Ramos (cell line): ENCODE results near the gene PAQR7.

Experiments used
- in situ Hi-C: fragments of 300-500 bp; cut with MboI; formaldehyde crosslinking; loops from one replicate; pipeline ENCODE4 v1.14.3; 2022; ENCODE audit warnings: low sequenced_read_pairs; ENCODE audit not compliant: unreplicated experiment

The PAQR7 gene

DNA sequence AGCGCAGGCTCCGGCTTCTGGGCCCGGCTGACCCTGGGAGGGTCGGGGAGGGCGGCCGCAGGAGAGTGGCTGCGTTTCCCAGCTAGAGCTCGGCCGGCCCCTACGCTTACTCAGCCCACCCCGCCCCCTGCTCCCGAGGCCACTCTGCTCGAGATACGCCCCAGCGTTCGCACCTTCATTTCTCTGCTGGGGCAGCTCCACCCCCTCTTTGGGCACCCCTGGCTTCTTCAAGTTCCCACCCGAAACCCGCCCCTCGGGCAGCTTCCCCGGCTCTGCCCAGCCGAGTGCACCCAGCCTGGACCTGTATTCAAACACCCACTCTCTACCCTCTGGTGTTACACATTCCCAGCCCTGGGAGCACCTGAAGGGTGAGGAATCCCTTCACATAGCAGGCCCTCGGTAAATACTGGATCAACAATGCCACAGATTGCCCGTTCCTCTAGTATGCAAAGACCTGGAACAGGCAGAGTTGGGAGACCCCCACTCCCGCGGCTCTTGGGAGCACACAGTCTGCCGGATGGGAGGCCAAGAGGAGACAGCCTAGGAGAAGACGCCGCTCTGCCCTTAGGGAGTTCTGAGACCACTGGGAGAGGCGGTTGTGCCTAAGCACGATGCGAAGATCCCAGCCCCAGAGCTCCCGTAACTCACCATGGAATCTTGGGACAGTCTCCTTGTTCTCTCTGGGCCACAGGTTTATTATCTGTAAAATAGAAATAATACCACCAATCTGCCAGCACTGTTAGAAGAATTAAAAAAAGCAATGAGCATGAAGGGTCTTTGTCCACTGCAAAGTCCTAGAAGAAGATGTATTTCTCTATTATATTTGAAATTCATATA, 566 bp upstream of the PAQR7 start:
- in situ Hi-C loops: no loop called here

DNA sequence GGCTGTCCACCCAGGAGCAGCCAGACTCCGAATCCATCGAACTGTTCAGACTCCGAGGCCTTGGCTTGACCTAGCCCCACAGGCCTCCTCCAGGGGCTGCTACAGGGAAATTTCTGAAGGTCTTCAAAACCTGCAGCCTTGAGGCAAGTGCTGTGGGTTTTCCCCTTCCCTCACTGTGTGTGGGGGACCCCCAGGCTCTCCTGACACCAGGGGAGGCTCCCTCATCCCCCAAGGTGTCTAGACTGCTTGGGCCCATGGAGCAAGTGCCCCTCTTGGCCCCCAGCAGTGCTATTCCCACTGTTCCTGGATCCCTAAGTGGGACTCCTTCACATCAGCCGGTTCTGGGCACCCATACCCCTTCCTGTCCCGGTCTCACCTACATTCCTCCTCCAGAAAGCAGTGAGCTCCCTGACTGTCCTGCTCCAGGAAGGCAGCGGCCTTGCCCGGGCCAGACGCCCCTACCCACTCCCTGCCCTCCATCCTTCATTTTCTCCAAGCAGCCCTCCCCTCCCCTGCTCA, 814 bp downstream of the PAQR7 start:
- in situ Hi-C loops: no loop called here

DNA sequence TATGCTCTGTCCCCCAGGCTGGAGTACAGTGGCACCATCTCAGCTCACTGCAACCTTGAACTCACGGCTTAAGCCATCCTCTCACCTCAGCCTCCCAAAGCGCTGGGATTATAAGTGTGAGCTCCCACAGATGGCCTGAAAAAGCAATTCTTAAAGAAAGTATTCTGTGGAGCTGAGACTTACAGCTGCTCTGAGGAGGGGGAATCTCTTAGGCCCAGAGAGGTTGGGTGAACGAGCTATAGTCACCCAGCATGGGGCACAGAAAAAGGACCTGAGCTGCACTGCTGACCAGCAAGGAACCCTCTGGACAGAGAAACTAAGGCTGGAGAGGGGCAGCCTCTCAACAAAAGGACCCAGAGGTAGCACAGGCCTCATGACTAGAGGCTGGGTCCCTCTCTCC, 1.3 kb downstream of the PAQR7 start:
- in situ Hi-C loops: no loop called here

DNA sequence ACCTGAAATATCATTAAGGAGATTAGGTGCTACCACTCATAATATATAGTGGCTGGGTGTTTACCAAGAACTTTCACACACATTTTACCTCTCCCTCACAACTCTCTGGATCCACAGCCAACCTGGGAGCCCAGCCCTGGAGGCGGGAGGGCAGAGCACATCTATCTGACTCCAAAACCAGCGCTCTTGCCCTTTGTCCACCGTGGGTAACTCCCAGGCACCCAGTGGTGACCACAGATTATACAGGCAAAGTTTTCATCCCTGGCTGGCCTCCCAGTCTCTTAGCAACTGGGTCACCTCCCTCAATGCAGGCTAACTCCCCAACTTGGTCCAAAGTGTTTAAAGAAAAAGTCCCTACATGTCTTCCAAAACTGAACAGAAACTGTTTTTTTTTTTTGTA, 2.4 kb downstream of the PAQR7 start:
- in situ Hi-C loops: no loop called here

DNA sequence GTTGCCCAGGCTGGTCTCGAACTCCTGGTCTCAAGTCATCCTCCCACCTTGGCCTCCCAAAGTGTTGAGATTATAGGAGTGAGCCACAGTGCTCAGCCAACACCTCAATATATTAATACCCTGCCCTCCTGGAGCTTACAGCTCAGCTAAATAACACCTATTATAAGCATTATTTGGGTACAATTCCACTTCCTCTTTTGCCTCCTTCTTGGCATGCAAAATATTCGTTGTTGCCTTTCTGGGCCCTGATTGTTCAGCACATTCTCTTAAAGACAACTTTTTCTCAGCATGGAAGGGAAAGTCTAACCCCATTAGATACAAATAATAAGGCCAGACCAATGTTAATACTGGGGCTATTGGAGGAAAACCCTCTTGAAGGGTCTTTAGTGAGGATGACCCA, 2.8 kb downstream of the PAQR7 start:
- in situ Hi-C loops: no loop called here

DNA sequence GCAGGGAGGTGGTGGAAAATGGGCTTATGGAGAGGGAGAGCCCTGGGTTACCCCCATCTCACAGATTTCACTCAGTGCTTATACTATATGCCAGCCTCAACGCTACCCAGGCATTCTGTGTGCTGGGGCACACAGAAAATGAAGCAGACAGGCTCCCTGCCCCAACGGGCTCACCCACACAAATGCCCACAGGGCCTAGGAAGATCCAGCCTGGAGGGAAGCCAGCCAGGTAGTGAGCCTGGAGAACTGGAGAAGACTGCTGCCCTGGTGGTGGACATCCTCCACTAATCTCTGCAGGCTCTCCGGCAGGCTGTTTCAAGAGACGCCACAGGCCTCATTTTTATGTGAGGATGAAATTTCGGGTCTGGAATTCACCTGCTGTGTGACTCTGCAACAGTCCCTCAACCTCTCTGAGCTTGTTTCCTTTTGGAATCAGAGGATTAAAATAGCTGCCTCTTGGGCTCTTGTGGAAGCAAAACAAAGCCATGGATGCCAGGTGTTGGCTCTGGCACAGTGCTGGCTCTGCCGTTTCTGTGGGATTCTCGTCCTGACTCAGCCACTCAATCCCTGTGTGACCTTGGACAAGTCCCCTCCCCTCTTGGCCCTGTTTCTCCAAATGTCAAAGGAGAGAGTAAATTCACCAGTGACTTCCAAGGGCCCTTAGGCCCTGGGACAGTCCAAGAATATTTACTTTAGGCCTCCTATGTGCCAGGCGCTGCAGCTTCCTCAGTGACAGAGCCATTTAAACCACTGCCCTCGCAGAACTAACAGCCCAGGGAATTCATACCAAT, 3.6 kb downstream of the PAQR7 start:
- in situ Hi-C loops: no loop called here

DNA sequence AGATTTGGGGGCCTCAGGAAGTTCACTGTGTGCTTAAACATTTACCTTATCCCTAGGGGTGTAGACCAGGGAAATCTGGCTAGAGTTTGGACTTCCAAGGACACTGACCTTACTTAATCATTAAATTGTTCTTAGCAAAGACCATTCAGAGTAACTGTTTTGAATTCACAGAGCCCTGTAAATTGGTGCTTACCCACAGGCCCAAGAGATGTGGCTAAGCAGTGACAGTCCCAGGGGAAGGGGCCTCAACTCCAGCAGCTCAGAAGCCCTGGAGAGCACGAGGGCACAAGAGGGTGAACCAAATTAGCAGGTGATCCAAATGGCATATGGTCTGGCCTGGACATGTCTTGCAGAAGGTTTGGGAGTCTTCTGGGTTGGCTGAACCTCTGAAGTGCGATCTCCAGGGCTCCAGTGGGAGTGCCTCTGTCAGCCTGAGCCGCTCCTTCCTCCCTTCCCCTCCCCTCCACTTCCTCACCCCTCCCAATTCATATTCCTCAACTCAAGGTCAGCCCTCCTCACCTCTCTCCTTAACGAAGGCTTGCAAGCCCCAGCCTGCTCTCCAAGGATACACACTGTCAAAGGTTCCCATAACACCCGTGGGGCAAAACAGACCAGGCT, 4.3 kb downstream of the PAQR7 start:
- in situ Hi-C loops: no loop called here

DNA sequence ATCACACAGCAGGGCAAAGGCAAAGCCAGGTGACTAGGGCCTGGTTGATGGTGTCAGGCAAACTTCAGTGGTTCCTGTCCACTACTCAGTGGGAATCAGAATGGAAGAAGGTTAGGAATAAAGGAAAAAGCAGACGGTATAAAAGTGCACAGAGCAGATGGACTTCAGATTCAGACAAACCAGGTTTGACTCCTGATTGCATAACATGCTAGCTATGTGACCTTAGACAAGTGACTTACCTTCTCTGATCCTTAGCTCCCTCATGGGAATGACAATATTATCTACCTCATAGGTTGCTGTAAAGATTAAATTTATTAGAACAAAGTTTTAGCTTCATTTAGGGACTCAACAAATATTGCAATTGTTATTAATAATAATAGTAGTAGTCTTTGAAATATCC, 4.9 kb downstream of the PAQR7 start:
- in situ Hi-C loops: no loop called here

DNA sequence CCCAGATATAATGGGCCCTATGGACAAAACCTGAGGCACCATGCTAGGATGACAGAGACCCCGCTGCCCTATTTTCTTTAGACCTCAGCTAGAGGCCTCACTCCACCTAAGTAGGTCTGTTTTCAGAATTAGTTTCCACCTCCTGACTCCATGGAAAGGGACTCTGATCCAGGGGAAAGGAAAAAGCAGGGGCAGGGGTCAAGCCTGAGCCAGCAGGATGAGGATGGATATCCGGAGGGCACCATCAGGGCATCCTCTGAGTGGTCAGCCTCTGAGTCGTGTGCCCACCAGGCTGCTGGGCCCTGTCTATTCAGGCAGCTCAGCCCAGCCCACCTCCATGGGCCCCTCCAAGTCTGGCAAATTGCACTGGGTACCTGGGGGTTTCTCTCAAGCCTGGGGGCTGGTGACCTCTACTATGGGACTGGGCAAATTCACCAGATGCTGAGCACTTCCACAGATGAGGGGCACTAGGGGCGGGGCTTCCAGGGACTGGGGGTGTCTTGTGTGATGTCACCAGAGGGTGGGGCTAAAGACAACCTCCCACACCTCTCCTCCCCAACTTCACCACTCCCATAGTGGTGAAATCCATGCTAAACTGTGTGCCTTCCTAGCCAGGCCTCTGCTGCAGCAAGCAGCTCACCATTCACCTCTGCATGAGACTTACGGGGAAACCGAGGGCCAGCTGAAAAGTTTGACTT, 5.5 kb downstream of the PAQR7 start:
- in situ Hi-C loops: no loop called here

DNA sequence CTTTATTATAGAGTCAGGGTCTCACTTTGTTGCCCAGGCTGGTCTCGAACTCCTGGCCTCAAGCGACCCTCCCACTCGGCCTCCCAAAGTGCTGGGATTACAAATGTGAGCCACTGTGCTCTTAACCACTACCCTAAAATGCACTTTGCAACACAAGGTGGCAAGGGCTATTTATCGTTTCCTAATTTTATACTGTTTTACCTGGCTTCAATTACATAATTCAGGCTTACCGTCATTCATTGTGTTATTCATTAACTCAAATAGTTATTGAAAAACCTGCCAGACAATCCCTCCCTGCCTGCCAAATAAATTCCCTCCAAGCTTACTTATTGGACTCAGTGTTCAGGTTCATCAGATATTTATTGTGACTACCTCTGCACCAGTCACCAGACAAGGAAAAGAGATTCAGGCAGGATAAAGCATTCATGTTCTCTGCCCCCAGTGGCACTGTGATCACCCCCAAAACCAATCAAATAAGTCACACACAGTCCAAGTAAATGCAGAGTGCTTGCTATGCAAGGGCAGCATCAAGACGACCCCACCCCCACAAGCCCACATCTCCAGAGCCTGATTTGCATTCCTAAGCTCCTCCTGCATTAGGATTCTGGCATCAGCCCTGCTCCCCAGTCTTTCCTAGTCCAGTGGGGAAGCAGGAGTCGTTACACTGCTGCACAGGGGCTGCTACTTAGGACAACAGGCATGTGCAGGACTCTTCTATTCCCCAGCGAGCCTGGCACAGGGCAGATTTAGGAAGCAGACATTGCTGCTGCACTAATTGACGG, 8.1 kb downstream of the PAQR7 start:
- in situ Hi-C loops: no loop called here

DNA sequence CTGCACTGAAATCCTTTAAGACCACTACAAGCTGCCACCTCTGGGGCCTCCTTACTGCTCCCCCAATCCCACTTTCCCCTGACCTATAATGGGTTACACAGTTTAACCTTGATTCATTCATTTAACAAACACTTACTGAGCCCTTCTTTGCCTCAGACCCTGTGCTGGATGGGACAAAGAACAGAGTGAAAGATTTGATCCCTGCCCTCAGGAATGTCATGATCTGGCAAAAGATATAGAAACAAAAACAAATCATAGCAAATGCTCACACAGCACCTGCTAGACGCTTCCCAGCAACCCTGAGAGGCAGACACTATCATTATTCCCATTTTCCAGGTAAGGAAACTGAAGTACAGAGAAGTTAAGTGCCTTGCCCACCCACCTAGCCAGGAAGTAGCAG, 9.2 kb downstream of the PAQR7 start:
- in situ Hi-C loops: no loop called here

DNA sequence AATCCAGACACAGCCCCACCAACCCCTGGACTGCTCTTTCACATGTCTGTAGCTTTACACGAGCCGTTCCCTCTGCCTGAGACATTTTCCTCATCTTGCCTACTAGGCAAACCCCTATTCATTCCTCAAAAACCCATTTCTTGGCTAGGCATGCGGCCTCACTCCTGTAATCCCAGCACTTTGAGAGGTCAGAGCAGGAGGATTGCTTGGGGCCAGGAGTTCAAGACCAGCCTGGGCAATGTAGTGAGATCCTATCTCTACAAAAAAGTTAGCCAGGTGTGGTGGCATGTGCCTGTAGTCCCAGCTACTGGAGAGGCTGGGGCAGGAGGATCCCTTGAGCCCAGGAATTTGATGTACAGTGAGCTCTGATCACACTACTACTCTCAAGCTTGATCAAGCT, 11.1 kb downstream of the PAQR7 start:
- in situ Hi-C loops: no loop called here

DNA sequence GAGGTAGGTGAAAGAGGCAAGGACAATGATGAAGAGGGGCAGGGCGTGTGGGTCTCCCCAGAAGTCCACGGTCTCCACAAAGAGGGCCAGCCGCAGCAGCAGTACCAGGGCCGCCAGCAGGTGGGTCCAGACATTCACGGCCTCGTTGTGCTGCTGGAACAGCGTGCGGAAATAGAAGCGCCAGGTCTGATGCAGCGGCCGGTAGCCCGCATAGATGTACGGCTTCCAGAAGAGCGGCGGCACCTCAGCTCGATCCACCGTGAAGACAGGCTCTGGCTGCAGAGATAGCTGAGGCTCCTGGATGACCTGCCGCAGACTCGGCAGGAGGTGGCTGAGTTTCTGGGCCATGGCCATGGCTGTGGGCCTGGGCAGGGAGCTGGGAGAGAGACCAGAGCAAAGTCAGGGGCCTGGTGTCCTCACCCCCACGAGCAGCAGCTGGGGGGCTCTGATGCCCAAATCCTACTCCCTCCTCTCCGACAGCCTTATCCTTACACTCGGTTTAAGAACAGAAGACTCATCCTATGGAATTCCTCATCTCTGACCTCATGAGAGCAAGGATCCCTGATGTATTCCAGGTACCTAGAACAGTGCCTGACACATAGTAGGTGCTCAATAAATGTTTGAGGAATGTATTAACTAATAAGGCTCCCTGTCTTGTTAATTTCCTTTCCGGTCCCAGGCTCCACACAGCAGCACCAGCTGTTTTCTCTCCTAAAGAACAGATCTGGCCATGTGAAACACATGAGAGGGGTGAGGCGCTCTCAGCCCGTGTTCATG, 11.8 kb downstream of the PAQR7 start:
- in situ Hi-C loops: no loop called here

DNA sequence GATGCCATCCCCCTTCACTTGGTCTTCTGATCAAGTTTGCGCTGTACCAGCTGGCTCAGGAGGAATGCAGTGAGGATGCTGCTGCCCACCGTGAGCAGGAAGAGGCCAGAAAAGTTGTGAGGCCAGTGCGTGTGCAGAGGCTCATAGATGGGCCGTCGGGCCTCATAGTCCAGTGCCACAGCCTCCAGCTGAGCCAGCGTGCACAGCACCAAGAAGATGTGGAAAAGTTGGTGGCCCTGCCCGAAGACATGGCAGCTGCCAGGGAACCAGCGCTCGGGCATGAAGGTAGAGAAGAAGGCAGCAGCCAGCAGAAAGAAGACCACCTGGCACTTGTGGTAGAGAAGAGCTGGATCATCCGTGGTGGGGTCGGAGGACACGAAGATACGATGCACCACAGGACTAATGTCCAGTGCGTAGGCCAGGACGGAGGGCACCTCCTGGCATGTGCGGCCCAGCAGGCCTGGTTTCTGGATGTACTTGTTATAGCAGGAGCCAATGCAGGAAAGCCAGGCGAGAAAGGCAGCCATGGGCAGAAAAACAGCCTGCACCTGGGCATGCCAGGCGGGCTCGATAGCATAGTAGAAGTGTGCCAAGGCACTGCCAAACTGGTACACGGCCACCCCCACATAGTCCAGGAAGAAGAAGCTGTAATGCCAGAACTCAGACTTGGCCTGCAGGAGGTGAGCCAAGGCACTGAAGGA, 12.6 kb downstream of the PAQR7 start:
- in situ Hi-C loops: no loop called here

DNA sequence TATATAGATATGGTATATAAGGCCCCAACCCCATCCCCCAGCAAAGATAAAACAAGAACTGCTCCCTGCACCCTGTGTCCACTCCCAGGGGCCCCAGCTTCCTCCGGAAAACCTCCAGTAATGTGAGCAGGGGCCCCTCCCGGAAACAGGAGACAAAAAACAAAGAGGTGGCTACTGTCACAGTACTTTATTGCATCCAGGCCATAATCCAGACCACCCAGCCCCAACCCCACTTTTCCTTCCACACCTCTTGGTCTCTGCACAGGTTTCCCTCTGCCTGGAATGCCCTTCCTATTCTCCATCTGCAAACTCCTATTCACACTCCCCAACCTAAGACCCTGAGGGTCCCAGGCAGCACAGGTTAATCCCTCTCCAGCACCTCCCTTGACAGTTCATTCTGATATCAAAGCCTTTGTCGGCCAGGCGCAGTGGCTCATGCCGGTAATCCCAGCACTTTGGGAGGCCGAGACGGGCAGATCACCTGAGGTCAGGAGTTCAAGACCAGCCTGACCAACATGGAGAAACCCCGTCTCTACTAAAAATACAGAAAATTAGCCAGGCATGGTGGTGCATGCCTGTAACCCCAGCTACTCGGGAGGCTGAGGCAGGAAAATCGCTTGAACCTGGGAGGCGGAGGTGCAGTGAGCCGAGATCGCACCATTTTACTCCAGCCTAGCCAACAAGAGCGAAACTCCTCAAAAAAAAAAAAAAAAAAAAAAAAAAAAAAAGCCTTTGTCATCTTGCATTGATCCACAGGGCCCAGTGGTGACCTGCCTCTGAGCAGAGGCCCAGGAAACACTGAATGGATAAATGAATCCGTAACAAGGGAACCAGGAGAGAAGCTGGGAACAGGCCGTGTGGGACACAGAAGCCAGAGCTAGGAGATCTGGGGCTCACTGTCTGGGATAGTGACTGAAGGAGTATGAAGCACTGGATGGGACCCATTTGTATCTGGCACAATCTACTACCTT, 13.9 kb downstream of the PAQR7 start:
- in situ Hi-C loops: no loop called here

DNA sequence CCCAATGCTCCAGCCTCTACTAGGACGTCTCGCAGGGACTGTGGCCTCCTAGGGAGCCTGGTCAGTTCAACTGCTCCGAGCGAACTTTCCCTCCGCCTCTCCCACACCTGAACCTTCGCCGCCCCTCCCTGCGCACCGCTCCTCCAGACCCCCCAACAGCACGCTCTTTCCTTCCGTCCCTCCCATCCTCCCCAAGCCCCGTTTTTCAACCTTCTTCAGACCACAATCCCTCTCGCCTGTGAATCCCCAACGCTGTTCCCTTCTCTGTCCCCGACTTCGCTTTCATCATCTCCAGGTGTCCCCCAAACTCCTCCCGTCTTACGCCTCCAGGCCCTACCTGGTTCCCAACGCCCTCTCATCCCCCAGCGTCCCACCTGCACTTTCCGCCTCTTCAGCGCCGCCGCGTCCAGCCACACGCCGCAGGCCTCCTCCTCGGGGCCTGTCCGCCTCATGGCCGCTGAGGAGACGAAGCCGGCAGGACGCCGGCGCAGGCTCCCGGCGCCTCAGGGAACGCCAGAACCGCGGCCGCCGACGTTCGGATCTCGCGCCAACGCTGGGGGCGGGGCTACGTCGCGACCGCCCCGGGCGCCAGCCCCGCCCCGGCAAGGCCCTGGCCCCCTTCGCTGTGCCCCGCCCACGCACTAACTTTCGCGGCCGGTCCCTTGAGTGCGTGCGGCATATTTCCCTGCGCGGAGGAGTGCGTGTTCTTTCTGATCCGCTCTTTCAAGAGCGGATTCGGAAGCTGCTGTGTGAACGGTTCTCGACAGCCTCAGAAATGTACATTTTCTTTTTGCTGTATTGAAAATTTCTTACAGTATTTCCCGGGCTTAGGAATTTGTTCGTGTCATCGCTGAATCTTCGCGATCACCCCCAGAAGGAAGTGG, 16.4 kb downstream of the PAQR7 start, which contains the start of gene AUNIP:
Gene AUNIP (minus strand): TSS at position 552 of the 884 bp plus-strand sequence. CDS start 100 bp downstream, at position 452.
- in situ Hi-C loops: no loop called here
